Gastroesophageal sphincter (tissue), 4 donors: Measurements from ENCODE around the gene MS4A10. TPM values are rescaled to one million over a fixed set of nuclear protein-coding genes. Genes with fewer than 3 reads are reported as not detected.

ENCODE experiments used
- ATAC-seq: fragments of 150-250 bp; one replicate; pipeline ENCODE4 v1.9.1; 2016; ENCODE audit warnings: mild to moderate bottlenecking, moderate library complexity
- H3K27ac ChIP-seq, 4 donors: fragments of 200-600 bp; sonication (generic) in 3 of 4; 1 replicate in 3 of 4; 2 replicates in 1 of 4; pipeline ENCODE4 v1.5.1; 2016 to 2019
- H3K27me3 ChIP-seq: fragments of 200-600 bp; sonication (generic); one replicate; pipeline ENCODE4 v1.5.1; 2019
- H3K36me3 ChIP-seq, 2 donors: fragments of 200-600 bp; sonication (generic); one replicate each; pipeline ENCODE4 v1.5.1; 2019; ENCODE audit warnings: control low read depth in 1 of 2
- H3K4me1 ChIP-seq, 3 donors: fragments of 200-600 bp; sonication (generic); 1 replicate in 2 of 3; 2 replicates in 1 of 3; pipeline ENCODE4 v1.5.1; 2016 to 2019; ENCODE audit warnings: control low read depth in 2 of 3
- H3K4me3 ChIP-seq, 2 donors: fragments of 200-600 bp; sonication (generic); one replicate each; pipeline ENCODE4 v1.5.1; 2019; ENCODE audit warnings: mild to moderate bottlenecking in 1 of 2, moderate library complexity in 1 of 2
- H3K9me3 ChIP-seq, 3 donors: fragments of 200-600 bp; sonication (generic); one replicate each; pipeline ENCODE4 v1.5.1; 2017 to 2019; ENCODE audit warnings: control low read depth in 2 of 3
- EP300 ChIP-seq: sonication (generic); formaldehyde crosslinking; IDR thresholded peaks from one replicate; pipeline ENCODE4 v1.6.1; 2017; ENCODE audit warnings: antibody characterized with exemption, mild to moderate bottlenecking
- POLR2A ChIP-seq, 2 donors: fragments of 450-650 bp; IDR thresholded peaks; one replicate each; pipeline ENCODE4 v1.6.1; 2017; ENCODE audit warnings: antibody characterized with exemption in 2 of 2, mild to moderate bottlenecking in 2 of 2, moderate library complexity in 1 of 2
- POLR2AphosphoS5 ChIP-seq: sonication (generic); formaldehyde crosslinking; IDR thresholded peaks from one replicate; pipeline ENCODE4 v1.6.1; 2017; ENCODE audit warnings: antibody characterized with exemption
- WGBS, 2 donors: methylation state at CpG; one replicate each; pipeline ENCODE4 v1.1.5; 2018; ENCODE audit warnings: low coverage in 1 of 2; 5-methylcytosine and 5-hydroxymethylcytosine counted together
- total RNA-seq, 4 donors: library from RNA; depleted of rRNA; stranded (reverse); fragments of >200 nt; gene quantifications; one replicate each; pipeline ENCODE4 v1.1.0, GENCODE V29; 2016
- TF ChIP-seq, protein P1 (sequence below), 4 experiments: fragments of 200-600 bp in 2 of 4; fragments of 450-650 bp in 2 of 4; sonication (generic) in 1 of 4; IDR thresholded peaks; one replicate each; pipeline ENCODE4 v1.5.1; 2017 to 2019; ENCODE audit warnings: antibody characterized with exemption in 4 of 4, mild to moderate bottlenecking in 2 of 4, moderate library complexity in 2 of 4

Gene MS4A10
- total RNA-seq, 4 donors from 2014 or later = not detected

DNA sequence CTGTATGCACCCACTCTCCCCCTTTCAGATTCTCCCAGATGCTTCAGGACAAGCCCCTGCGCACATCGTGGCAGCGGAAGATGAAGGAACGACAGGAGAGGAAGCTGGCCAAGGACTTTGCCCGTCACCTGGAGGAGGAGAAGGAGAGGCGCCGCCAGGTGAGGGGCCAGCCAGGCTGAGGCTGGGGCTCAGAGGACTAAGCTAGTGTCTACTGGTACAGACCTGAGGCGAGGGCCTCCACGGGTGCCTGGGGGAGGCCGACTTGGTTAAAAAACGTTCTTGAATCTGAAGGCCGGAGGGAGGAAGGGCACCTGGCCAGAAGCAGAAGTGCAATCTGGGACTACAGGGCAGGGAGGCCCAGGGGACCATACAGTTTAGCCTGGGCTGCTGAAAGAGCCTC is 62.8 kb downstream of the MS4A10 start:
- WGBS, 2 donors = 81 to 82% methylated on average over 4 to 6 of the region's 12 CpGs
- Histone ChIP-seq H3K36me3 (peaks cover 0 to 71% of the 10 kb centered on the region in 2 donors), H3K4me1 (peaks cover 0 to 33% (median 12%) of the 10 kb centered on the region in 3 donors)

DNA sequence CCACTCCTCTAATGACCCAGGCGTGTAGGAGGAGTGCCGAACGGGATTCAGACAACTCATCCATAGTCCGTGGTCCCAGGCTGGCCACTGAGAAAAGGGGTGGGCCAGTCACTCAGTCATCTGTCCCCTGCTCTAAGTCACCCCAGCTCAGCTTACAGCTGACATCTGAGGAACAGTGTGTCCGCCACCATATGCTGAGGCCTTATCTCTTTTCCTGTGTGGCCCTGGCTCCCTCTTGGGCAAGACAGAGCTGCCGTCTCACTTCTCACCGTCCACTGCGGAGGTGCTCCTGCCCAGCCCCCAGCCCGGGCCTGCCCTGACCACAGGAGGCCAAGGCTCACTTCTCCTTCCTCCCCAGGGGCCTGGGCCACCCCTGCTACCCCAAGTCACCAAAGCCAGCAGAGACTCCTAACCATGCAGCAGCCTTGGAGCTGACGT is 63.6 kb downstream of the MS4A10 start:
- Histone ChIP-seq H3K36me3 (peaks cover 0 to 77% of the 10 kb centered on the region in 2 donors), H3K27ac (no peak overlapping the region), H3K4me3 (no peak overlapping the region), H3K9me3 (no peaks in the 10 kb centered on the region), H3K4me1 (peaks cover 0 to 25% (median 6%) of the 10 kb centered on the region in 3 donors), H3K27me3 (peaks cover 12% of the 10 kb centered on the region)
- TF ChIP-seq, protein P1, sequence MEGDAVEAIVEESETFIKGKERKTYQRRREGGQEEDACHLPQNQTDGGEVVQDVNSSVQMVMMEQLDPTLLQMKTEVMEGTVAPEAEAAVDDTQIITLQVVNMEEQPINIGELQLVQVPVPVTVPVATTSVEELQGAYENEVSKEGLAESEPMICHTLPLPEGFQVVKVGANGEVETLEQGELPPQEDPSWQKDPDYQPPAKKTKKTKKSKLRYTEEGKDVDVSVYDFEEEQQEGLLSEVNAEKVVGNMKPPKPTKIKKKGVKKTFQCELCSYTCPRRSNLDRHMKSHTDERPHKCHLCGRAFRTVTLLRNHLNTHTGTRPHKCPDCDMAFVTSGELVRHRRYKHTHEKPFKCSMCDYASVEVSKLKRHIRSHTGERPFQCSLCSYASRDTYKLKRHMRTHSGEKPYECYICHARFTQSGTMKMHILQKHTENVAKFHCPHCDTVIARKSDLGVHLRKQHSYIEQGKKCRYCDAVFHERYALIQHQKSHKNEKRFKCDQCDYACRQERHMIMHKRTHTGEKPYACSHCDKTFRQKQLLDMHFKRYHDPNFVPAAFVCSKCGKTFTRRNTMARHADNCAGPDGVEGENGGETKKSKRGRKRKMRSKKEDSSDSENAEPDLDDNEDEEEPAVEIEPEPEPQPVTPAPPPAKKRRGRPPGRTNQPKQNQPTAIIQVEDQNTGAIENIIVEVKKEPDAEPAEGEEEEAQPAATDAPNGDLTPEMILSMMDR (IDR thresholded peaks at IDR 0.05) = no peak
- TF ChIP-seq POLR2AphosphoS5 = no peak
- TF ChIP-seq EP300 = no peak
- TF ChIP-seq POLR2A (IDR thresholded peaks at IDR 0.05) = no peak
- WGBS, 2 donors = no CpG with 5 or more reads among the region's 10 CpGs
- no peak for ATAC-seq

More for the DNA sequence above, 62.8 kb downstream of the MS4A10 start:
- ATAC-seq = no peak
- TF ChIP-seq POLR2A (IDR thresholded peaks at IDR 0.05) = no peak
- no peak for TF ChIP-seq EP300
- TF ChIP-seq, protein P1 (IDR thresholded peaks at IDR 0.05) = no peak
- TF ChIP-seq POLR2AphosphoS5 = no peak
- Histone ChIP-seq H3K27me3 (peaks cover 6% of the 10 kb centered on the region), H3K4me3 (no peak overlapping the region), H3K27ac (no peak overlapping the region), H3K9me3 (no peaks in the 10 kb centered on the region)

DNA sequence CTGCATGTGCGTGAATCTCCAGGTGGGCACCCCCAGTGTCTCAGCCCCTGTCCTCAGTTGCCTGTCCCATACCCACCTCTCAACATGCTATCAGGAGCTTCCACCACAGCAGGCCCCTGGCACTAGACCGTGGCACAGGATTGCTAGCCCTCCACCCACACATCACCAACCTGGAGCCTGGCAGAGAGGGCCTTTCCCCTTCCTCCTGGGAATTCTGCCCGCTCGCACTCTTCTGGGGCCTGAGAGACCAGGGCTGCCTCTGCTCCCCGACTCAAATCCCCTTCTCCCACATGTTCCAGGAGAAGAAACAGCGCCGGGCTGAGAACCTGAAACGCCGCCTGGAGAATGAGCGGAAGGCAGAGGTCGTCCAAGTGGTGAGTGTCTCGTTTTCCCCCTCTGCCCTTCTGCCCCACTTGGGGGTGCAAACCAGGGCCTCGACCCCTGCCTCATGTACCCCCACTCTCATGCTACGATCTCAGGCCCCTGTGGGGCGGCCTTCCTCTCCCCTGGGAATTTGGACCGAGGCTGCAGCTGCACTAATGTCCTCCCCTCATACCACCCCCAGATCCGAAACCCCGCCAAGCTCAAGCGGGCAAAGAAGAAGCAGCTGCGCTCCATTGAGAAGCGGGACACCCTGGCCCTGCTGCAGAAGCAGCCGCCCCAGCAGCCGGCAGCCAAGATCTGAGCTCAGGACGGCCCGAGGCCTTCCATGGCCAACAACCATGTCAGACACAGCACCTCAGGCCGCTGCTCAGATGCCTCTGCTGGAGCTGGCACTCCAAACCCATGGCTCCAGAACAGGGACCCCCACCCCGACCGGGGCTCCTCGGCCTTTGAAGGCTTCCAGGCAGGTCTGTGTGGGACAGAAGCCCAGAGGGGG is 64.7 kb downstream of the MS4A10 start:
- 83 to 90% methylated on average over 3 to 11 of the region's 29 CpGs for WGBS, 2 donors
- Histone ChIP-seq H3K36me3 (peaks cover 0 to 77% of the 10 kb centered on the region in 2 donors), H3K27me3 (peaks cover 20% of the 10 kb centered on the region), H3K4me1 (peaks cover 0 to 13% (median 0%) of the 10 kb centered on the region in 3 donors), H3K9me3 (no peaks in the 10 kb centered on the region), H3K4me3 (no peak overlapping the region), H3K27ac (no peak overlapping the region)
- ATAC-seq = no peak
- TF ChIP-seq, protein P1 (IDR thresholded peaks at IDR 0.05) = no peak
- TF ChIP-seq POLR2AphosphoS5 (no peak), EP300 (no peak), POLR2A (IDR thresholded peaks at IDR 0.05) (no peak)

Other genes with a start within 250 kb of the MS4A10 start
- not detected for gene MS4A8, start 85.7 kb upstream of the MS4A10 start, total RNA-seq
- not detected for gene MS4A18, start 60.6 kb upstream of the MS4A10 start, total RNA-seq
- not detected for gene MS4A15, start 28.5 kb upstream of the MS4A10 start, total RNA-seq
- 10 to 100 TPM; 10.5 to 27.8 (median 18.2) TPM for gene CCDC86, start 56.8 kb downstream of the MS4A10 start, total RNA-seq
- 1 to 10 TPM in 1 of 4 donors, under 1 TPM in 3; 0.37 to 2.2 (median 0.58) TPM for gene PTGDR2, start 70.6 kb downstream of the MS4A10 start, total RNA-seq
- not detected for gene ZP1, start 82.2 kb downstream of the MS4A10 start, total RNA-seq
- 10 to 100 TPM; 50.2 to 73.6 (median 60.5) TPM for gene PRPF19, start 121.3 kb downstream of the MS4A10 start, total RNA-seq
- gene TMEM109, start 128.8 kb downstream of the MS4A10 start, total RNA-seq = 100 to 1,000 TPM; 107 to 132 (median 120) TPM
- 1 to 10 TPM; 3.2 to 8.9 (median 6.5) TPM for gene TMEM132A, start 139.1 kb downstream of the MS4A10 start, total RNA-seq
- gene SLC15A3, start 166.8 kb downstream of the MS4A10 start, total RNA-seq = 10 to 100 TPM; 16.7 to 48.4 (median 19.5) TPM
- gene CD6, start 186.3 kb downstream of the MS4A10 start, total RNA-seq = 1 to 10 TPM in 1 of 4 donors, under 1 TPM in 2, not detected in 1; 0.15 to 2.7 (median 0.35) TPM